IMR-90 (cell line): ENCODE results near the gene PRKAR2A. TPM values are rescaled to one million over a fixed set of nuclear protein-coding genes. Genes with fewer than 3 reads are reported as not detected.

Experiments
- ATAC-seq: fragments of 200-7000 bp; cut with Tn5 transposase; 2 replicates; pipeline ENCODE4 v1.9.1; 2020; ENCODE audit warnings: low read depth, mild to moderate bottlenecking, moderate library complexity
- BruUV-seq: library from RNA; stranded (reverse); fragments of 400-500 nt; replicated peaks from 2 replicates; lab custom pipeline; 2021; lab: Mats Ljungman, UMichigan
- CTCF ChIA-PET: fragments of 300-600 bp; formaldehyde crosslinking; extraction: SDS; loops from one replicate; lab custom pipeline; 2021; ENCODE audit warnings: antibody characterized with exemption; lab: Yijun Ruan, JAX
- POLR2A ChIA-PET: fragments of 300-600 bp; sonication (Branson Sonifier 250); formaldehyde crosslinking; loops from one replicate; lab custom pipeline; 2022; ENCODE audit warnings: antibody characterized with exemption; ENCODE audit not compliant: unreplicated experiment; lab: Charles Lee
- DNase-seq: peaks from one replicate; pipeline ENCODE4 v3.0.0; 2013
- H2AFZ ChIP-seq: replicated peaks from 2 replicates; pipeline ENCODE3; 2013; ENCODE audit warnings: low read length, mild to moderate bottlenecking; ENCODE audit not compliant: poor library complexity
- H2AK5ac ChIP-seq: 2 replicates; pipeline ENCODE4 v1.6.1; 2013; ENCODE audit warnings: low read depth, low read length, inconsistent platforms
- H2AK9ac ChIP-seq: replicated peaks from 2 replicates; pipeline ENCODE3; 2013; ENCODE audit warnings: mild to moderate bottlenecking, low read depth, low read length, moderate library complexity; ENCODE audit not compliant: poor library complexity
- H2BK120ac ChIP-seq: 2 replicates; pipeline ENCODE4 v1.6.1; 2013; ENCODE audit warnings: low read depth, low read length, inconsistent platforms
- H2BK15ac ChIP-seq: 3 replicates; pipeline ENCODE4 v1.6.1; 2013; ENCODE audit warnings: low read depth, low read length, inconsistent platforms
- H2BK20ac ChIP-seq: 2 replicates; pipeline ENCODE4 v1.6.1; 2013; ENCODE audit warnings: low read depth, mild to moderate bottlenecking, inconsistent platforms, low read length, moderate library complexity
- H2BK5ac ChIP-seq: 2 replicates; pipeline ENCODE4 v1.6.1; 2013; ENCODE audit warnings: mild to moderate bottlenecking, low read depth, low read length, inconsistent platforms; ENCODE audit not compliant: poor library complexity, severe bottlenecking
- H3K14ac ChIP-seq: replicated peaks from 2 replicates; pipeline ENCODE4 v1.6.1; 2013; ENCODE audit warnings: low read depth, low read length, inconsistent platforms
- H3K18ac ChIP-seq: 2 replicates; pipeline ENCODE4 v1.6.1; 2013; ENCODE audit warnings: low read depth, low read length, control low read depth
- H3K23ac ChIP-seq: 2 replicates; pipeline ENCODE4 v1.6.1; 2013; ENCODE audit warnings: low read depth, low read length, inconsistent platforms
- H3K27ac ChIP-seq: 2 replicates; pipeline ENCODE4 v1.5.1; 2013; ENCODE audit warnings: mild to moderate bottlenecking, control low read depth, low read length; ENCODE audit not compliant: insufficient read depth
- H3K27me3 ChIP-seq: 2 replicates; pipeline ENCODE4 v1.6.1; 2013; ENCODE audit warnings: low read length; ENCODE audit not compliant: control insufficient read depth, insufficient read depth
- H3K36me3 ChIP-seq: 2 replicates; pipeline ENCODE4 v1.6.1; 2013; ENCODE audit warnings: low read length, mixed read lengths; ENCODE audit not compliant: control insufficient read depth, insufficient read depth
- H3K4ac ChIP-seq: 2 replicates; pipeline ENCODE4 v1.6.1; 2013; ENCODE audit warnings: low read depth, low read length, inconsistent platforms
- H3K4me1 ChIP-seq: 2 replicates; pipeline ENCODE4 v1.6.1; 2013; ENCODE audit warnings: low read length, mixed read lengths; ENCODE audit not compliant: control insufficient read depth, insufficient read depth
- H3K4me2 ChIP-seq: 2 replicates; pipeline ENCODE4 v1.6.1; 2013; ENCODE audit warnings: low read depth, mild to moderate bottlenecking, control low read depth, low read length, moderate library complexity
- H3K4me3 ChIP-seq: 2 replicates; pipeline ENCODE4 v1.5.1; 2013; ENCODE audit warnings: low read depth, mild to moderate bottlenecking, control low read depth, low read length, moderate library complexity; ENCODE audit not compliant: insufficient read depth
- H3K56ac ChIP-seq: 2 replicates; pipeline ENCODE4 v1.6.1; 2013; ENCODE audit warnings: low read length, inconsistent platforms; ENCODE audit not compliant: insufficient read depth; ENCODE audit errors: extremely low read depth
- H3K79me1 ChIP-seq, 2 experiments: 2 replicates each; pipeline ENCODE4 v1.6.1; 2013; ENCODE audit warnings: low read length in 2 of 2, inconsistent platforms in 1 of 2, low read depth in 1 of 2
- H3K9ac ChIP-seq: 2 replicates; pipeline ENCODE4 v1.6.1; 2013; ENCODE audit warnings: low read depth, low read length, control low read depth
- H3K9me1 ChIP-seq: 2 replicates; pipeline ENCODE4 v1.6.1; 2013; ENCODE audit warnings: low read length, inconsistent platforms; ENCODE audit not compliant: insufficient read depth
- H3K9me3 ChIP-seq: 2 replicates; pipeline ENCODE4 v1.6.1; 2013; ENCODE audit warnings: low read length; ENCODE audit not compliant: control insufficient read depth, insufficient read depth
- H4K20me1 ChIP-seq: 2 replicates; pipeline ENCODE4 v1.6.1; 2013; ENCODE audit warnings: low read length, inconsistent platforms; ENCODE audit not compliant: insufficient read depth
- H4K5ac ChIP-seq: 2 replicates; pipeline ENCODE4 v1.6.1; 2013; ENCODE audit warnings: mild to moderate bottlenecking, low read depth, low read length, control low read depth
- H4K8ac ChIP-seq, 2 experiments: 2 replicates each; pipeline ENCODE4 v1.6.1; 2013; ENCODE audit warnings: low read depth in 2 of 2, low read length in 2 of 2, control low read depth in 1 of 2, inconsistent platforms in 1 of 2
- H4K91ac ChIP-seq: 2 replicates; pipeline ENCODE4 v1.6.1; 2013; ENCODE audit warnings: low read depth, low read length, inconsistent platforms; ENCODE audit not compliant: insufficient read depth
- BHLHE40 ChIP-seq: fragments of 150-350 bp; IDR thresholded peaks from 2 replicates; pipeline ENCODE4 v1.6.1; 2016; ENCODE audit warnings: mild to moderate bottlenecking, low read depth, low read length
- CEBPB ChIP-seq: IDR thresholded peaks from 2 replicates; pipeline ENCODE4 v1.6.1; 2012; ENCODE audit warnings: low read depth, low read length, improper control_type of control experiment
- CHD1 ChIP-seq: IDR thresholded peaks from 2 replicates; pipeline ENCODE4 v1.6.1; 2012; ENCODE audit warnings: low read depth, low read length, improper control_type of control experiment
- CTCF ChIP-seq: conservative IDR thresholded peaks from 2 replicates; pipeline ENCODE4 v1.5.1; 2012; ENCODE audit warnings: mild to moderate bottlenecking, low read depth, low read length, improper control_type of control experiment
- ELK1 ChIP-seq: fragments of 150-350 bp; IDR thresholded peaks from 2 replicates; pipeline ENCODE4 v1.6.1; 2016; ENCODE audit warnings: low read depth, mild to moderate bottlenecking, low read length, moderate library complexity, borderline replicate concordance
- FOS ChIP-seq: fragments of 150-350 bp; IDR thresholded peaks from 2 replicates; pipeline ENCODE4 v1.6.1; 2016; ENCODE audit warnings: low read depth, low read length
- MXI1 ChIP-seq: IDR thresholded peaks from 2 replicates; pipeline ENCODE4 v1.6.1; 2012; ENCODE audit warnings: low read depth, mild to moderate bottlenecking, low read length, moderate library complexity, borderline replicate concordance
- NFE2L2 ChIP-seq: fragments of 150-350 bp; IDR thresholded peaks from 2 replicates; pipeline ENCODE4 v1.6.1; 2016; ENCODE audit warnings: low read depth, mild to moderate bottlenecking, low read length
- POLR2A ChIP-seq: IDR thresholded peaks from 2 replicates; pipeline ENCODE4 v1.6.1; 2012; ENCODE audit warnings: mild to moderate bottlenecking, low read depth, low read length
- RAD21 ChIP-seq: IDR thresholded peaks from 2 replicates; pipeline ENCODE4 v1.6.1; 2012; ENCODE audit warnings: low read length, improper control_type of control experiment
- RCOR1 ChIP-seq: IDR thresholded peaks from 2 replicates; pipeline ENCODE4 v1.6.1; 2012; ENCODE audit warnings: mild to moderate bottlenecking, low read length, improper control_type of control experiment; ENCODE audit not compliant: insufficient replicate concordance
- SMC3 ChIP-seq: fragments of 150-350 bp; IDR thresholded peaks from 2 replicates; pipeline ENCODE4 v1.6.1; 2016; ENCODE audit warnings: low read depth, mild to moderate bottlenecking, antibody characterized with exemption, low read length, moderate library complexity
- WGBS, 2 experiments: methylation state at CpG; one replicate each; pipeline versions ENCODE4 v1.1.5 to v1.1.7; 2013; ENCODE audit warnings: missing lambda C conversion rate in 2 of 2; ENCODE audit not compliant: insufficient read length in 1 of 2; ENCODE audit errors: extremely low coverage in 2 of 2; 5-methylcytosine and 5-hydroxymethylcytosine counted together
- dilution Hi-C: fragments of 300-500 bp; cut with HindIII; formaldehyde crosslinking; loops from one replicate; pipeline ENCODE4 v1.14.3; 2018; ENCODE audit warnings: low sequenced_read_pairs; ENCODE audit not compliant: unreplicated experiment
- in situ Hi-C: fragments of 300-500 bp; cut with MboI; formaldehyde crosslinking; loops from 3 replicates; pipeline ENCODE4 v1.14.3; 2019; ENCODE audit warnings: low sequenced_read_pairs, inconsistent platforms, mixed read lengths
- intact Hi-C: fragments of 100-400 bp; cut with micrococcal nuclease; formaldehyde crosslinking; loops from 2 replicates; pipeline ENCODE4 v1.10.0; 2022
- polyA plus RNA-seq, 3 experiments: library from polyadenylated mRNA; depleted of rRNA; stranded (reverse); fragments of >200 nt; gene quantifications; 2 replicates each; pipeline ENCODE4 v1.2.3, GENCODE V29; 2012; ENCODE audit warnings: low replicate concordance in 1 of 3
- total RNA-seq: library from RNA; depleted of rRNA; stranded (reverse); fragments of >200 nt; gene quantifications from 2 replicates; pipeline ENCODE4 v1.2.3, GENCODE V29; 2012

Gene PRKAR2A
- total and polyA plus RNA-seq, 2 of the 4 experiments (the other 2 are of a cell fraction), result 11.3 to 48.2 TPM

GRCh38 chr3:48759071-48759470 is 88.6 kb downstream of the PRKAR2A start:
- DNase-seq, result no peak
- H2BK120ac ChIP-seq, result no peak overlapping the region
- no peak overlapping the region for H4K5ac ChIP-seq
- H2BK15ac ChIP-seq, result no peak overlapping the region
- ATAC-seq, result no peak
- H4K91ac ChIP-seq, result no peak overlapping the region
- H3K4me2 ChIP-seq, result no peak overlapping the region
- BruUV-seq, result no TSS peak
- H3K4me3 ChIP-seq, result no peak overlapping the region
- H3K27me3 ChIP-seq, result no peaks in the 10 kb centered on the region
- ChIA-PET CTCF (interaction anchor here (0.9 kb wide), 1 partner anchor 19 kb away, joined by 3 read pairs; no protein-coding TSS in a partner anchor), POLR2A (no interaction called here)
- no peak overlapping the region for H3K27ac ChIP-seq
- H3K9me1 ChIP-seq, result no peaks in the 10 kb centered on the region
- H4K8ac ChIP-seq, result no peak overlapping the region
- H3K18ac ChIP-seq, result no peak overlapping the region
- H3K9ac ChIP-seq, result no peak overlapping the region
- in situ Hi-C loops, result no loop called here
- no peak overlapping the region for H2BK5ac ChIP-seq
- peaks cover 7% of the 10 kb centered on the region for H3K36me3 ChIP-seq
- TF ChIP-seq CTCF (no peak), SMC3 (no peak), POLR2A (no peak), CHD1 (no peak), FOS (no peak), RCOR1 (no peak), MXI1 (no peak), NFE2L2 (no peak), RAD21 (no peak), CEBPB (no peak), BHLHE40 (no peak), ELK1 (no peak)
- H2BK20ac ChIP-seq, result no peak overlapping the region
- no peak overlapping the region for H2AFZ ChIP-seq
- H3K4ac ChIP-seq, result no peak overlapping the region
- no CpG with 5 or more reads among the region's 4 CpGs for WGBS, 2 experiments
- no peaks in the 10 kb centered on the region for H3K9me3 ChIP-seq
- no peak overlapping the region for H2AK9ac ChIP-seq
- H3K4me1 ChIP-seq, result no peaks in the 10 kb centered on the region
- intact Hi-C loops, result no loop called here
- H3K23ac ChIP-seq, result no peak overlapping the region
- dilution Hi-C loops, result no loop called here
- no peak overlapping the region for H3K14ac ChIP-seq
- no peak overlapping the region for H2AK5ac ChIP-seq
- no peaks in the 10 kb centered on the region for H4K20me1 ChIP-seq
- H3K56ac ChIP-seq, result no peak overlapping the region
- peaks cover 0 to 8% of the 10 kb centered on the region in 2 experiments; a peak in 1 of 4 replicates for H3K79me1 ChIP-seq
